ENCODE results near the gene WDR88. TPM values are rescaled to one million over a fixed set of nuclear protein-coding genes. Genes with fewer than 3 reads are reported as not detected.
A peak's percentile ranks its signal among the peaks of the same experiment; 100 is the strongest.

WDR88 gene
- total and polyA plus RNA-seq, 2 of the 13 experiments (the other 11 are each of a cell fraction or from before 2014, with no cell fraction given), result not detected

- TF ChIP-seq ATF2 (CRISPR knock-in tag; IDR thresholded peaks at IDR 0.05) (no peak), ZBTB43 (CRISPR knock-in tag; conservative IDR thresholded peaks at IDR 0.05) (no peak), ZNF354B (CRISPR knock-in tag; IDR thresholded peaks at IDR 0.05) (no peak), ZNF710 (CRISPR knock-in tag; IDR thresholded peaks at IDR 0.05; ENCODE audit: borderline replicate concordance) (0 out of 2 replicates have a peak, but pooled peaks have one; percentile 37), MEIS1 (CRISPR knock-in tag; IDR thresholded peaks at IDR 0.05; ENCODE audit: borderline replicate concordance) (no peak), HNF1A (IDR thresholded peaks at IDR 0.05; ENCODE audit: low read depth) (0 out of 2 replicates have a peak, but pooled peaks have one; percentile 19), HNF1A (CRISPR knock-in tag; IDR thresholded peaks at IDR 0.05; ENCODE audit: borderline replicate concordance) (peak; percentile 66; the same call in 1 of the 2 replicates), TFDP2 (CRISPR knock-in tag; IDR thresholded peaks at IDR 0.05) (no peak), ZNF672 (CRISPR knock-in tag; IDR thresholded peaks at IDR 0.05) (no peak), TIGD3 (CRISPR knock-in tag; IDR thresholded peaks at IDR 0.05; ENCODE audit: borderline replicate concordance) (no peak), ZNF841 (CRISPR knock-in tag; IDR thresholded peaks at IDR 0.05; ENCODE audit: borderline replicate concordance) (no peak), ZSCAN5A (CRISPR knock-in tag; IDR thresholded peaks at IDR 0.05; ENCODE audit: borderline replicate concordance) (no peak), SRY (CRISPR knock-in tag; IDR thresholded peaks at IDR 0.05) (no peak), KDM4B (CRISPR knock-in tag; IDR thresholded peaks at IDR 0.05) (no peak), TCF7 (IDR thresholded peaks at IDR 0.05; ENCODE audit: low read depth) (0 out of 2 replicates have a peak, but pooled peaks have one; percentile 26), POLR2G (IDR thresholded peaks at IDR 0.05; ENCODE audit: low read depth, low read length) (no peak)
Observed at GRCh38 chr19:33098055-33098534, 33.8 kb upstream of the WDR88 start (continued).
